GM18502 (cell line): ENCODE data around the gene ADGRE3.
"Not testable (repeated sequence)": the region's sequence is repeated elsewhere in the genome, so short reads cannot be mapped to it uniquely, and the experiment has no call there.

ENCODE experiments used
- ATAC-seq: cut with Tn5 transposase; IDR thresholded peaks from one replicate; pipeline ENCODE4 v1.9.1; 2021; ENCODE audit warnings: mild to moderate bottlenecking; ENCODE audit not compliant: unreplicated experiment, poor library complexity

ADGRE3 gene

DNA sequence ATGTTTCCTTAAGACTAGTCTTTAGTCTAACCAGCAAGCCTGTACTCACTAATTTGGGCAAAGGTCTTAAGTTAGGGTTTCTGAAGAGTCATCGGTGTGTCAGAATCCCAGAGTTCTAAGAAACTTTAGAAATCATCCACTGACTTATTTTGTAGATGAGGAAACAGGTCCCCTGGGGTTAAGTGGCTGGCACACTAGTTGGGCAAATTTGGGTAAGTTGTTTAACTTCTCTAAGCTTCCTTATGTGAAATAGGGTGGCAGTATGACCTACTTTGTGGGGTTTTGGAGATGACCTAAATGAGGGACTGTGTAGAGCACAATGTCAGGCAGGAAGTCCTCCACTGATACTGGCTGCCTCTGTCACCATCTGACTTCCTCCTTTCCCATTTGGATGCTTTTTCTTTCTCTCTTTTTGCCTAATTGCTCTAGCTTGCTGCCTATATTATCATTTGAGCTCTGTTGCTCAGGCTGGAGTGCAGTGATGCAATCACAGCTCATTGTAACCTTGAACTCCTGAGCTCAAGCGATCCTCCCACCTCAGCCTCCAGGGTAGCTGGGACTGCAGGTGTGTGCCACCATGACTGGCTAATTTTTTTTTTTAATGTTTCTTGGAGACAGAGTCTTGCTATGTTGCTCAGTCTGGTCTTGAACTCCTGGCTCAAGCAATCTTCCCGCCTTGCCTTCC is 2.3 kb downstream of the ADGRE3 start:
- ATAC-seq = no peak

DNA sequence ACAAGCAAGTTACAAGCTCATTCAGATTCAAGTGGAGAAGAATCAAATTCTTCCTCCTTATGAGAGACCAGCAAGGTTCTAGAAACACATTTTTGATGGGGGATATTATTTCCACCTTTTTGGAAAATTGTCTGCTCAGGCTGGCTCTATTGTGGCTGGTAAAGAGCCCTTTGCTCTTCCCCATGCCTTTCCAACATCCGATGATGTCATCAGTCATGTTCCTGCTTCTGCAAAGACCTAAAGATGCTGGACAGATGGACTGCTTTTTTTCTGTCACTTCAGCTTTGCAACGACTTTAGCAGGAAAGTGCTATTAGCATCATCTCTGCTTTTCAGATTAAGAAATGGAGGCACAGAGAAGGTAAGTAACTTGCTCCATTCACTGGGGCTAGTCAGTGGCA is 4.2 kb downstream of the ADGRE3 start:
- ATAC-seq = no peak

DNA sequence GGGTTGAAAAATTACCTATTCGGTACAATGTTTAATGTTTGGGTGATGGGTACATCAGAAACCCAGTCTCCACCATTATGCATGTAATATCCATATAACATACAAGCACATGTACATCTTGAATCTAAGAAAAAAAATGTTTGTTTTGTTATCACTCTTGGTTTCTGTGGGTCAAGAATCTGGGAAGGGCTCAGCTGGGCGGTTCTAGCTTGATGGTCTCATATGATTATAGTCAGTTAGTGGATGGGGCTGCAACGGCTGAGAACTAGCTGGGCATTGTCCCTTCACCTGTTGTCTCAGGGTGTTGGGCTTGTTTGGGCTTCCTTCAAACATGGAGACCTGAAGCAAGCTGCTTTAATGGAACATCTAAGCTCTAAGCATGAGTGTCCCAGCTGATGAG is 4.7 kb downstream of the ADGRE3 start:
- no peak for ATAC-seq

GRCh38 chr19:14661372-14661924 is 13.2 kb downstream of the ADGRE3 start:
- ATAC-seq = no peak

DNA sequence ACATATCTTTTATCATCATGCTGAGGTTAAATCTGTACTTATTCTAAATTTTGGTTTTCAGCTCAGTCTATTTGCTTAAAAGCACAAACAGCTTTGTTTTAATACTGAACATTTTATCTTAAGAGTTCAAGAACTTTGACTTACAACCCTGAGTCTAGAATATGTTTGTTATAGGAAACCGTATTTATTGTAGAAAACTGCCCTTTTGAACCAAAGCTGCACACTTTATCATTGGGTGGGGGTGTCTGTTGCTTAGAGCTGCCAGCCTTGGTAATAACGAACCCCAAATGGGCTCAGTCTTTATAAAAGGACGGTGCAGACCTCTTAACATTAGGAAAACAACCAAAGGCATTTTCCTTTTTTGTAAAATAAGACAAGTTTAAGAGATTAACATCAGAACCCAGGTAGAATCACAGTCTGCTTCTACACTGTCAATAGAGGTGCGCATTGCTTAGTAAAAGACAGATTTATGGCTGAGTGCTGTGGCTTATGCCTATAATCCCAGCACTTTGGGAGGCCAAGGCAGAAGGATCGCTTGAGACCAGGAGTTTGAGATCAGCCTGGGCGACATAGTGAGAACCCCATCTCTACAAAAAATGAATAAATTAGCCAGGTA is 14.7 kb downstream of the ADGRE3 start:
- ATAC-seq = no peak

DNA sequence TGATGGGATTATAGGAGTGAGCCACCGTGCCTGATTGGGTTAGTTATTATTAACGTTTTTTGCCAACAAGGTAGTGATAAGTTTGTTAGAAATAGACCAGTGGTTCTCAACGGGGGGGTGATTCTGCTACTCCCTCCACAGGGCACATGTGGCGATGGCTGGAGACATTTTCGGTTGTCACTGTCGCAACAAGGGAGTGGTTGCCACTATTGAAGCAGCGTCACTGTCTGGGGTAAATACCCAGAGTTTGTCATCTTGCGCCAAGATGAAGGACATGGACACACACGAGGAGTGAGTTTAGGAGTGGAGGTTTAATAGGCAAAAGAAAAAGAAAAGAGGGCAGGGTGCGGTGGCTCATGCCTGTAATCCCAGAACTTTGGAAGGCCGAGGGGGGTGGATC is 18.9 kb downstream of the ADGRE3 start:
- ATAC-seq = no peak

- no peak for ATAC-seq
Observed at GRCh38 chr19:14654786-14655560, 19.7 kb downstream of the ADGRE3 start.

- no peak for ATAC-seq
Observed at GRCh38 chr19:14650161-14650560, 24.5 kb downstream of the ADGRE3 start.

DNA sequence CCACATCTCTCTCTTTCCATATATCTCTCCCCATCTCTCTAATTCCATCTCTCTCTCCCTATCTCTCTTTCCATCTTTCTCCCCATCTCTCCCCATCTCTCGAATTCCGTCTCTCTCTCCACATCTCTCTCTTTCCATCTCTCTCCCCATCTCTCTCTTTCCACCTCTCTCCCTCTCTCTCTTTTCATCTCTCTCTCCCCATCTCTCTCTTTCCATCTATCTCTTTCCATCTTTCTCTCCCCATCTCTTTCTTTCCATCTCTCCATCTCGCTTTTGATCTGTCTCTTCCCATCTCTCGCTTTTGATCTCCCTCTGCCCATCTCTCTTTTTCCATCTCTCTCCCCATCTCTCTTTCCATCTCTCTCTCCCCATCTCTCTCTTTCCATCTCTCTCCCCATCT is 25.6 kb downstream of the ADGRE3 start:
- no peak for ATAC-seq

- no peak for ATAC-seq
Observed at GRCh38 chr19:14648506-14648905, 26.1 kb downstream of the ADGRE3 start.

GRCh38 chr19:14639536-14640277 is 34.9 kb downstream of the ADGRE3 start:
- ATAC-seq = no peak

DNA sequence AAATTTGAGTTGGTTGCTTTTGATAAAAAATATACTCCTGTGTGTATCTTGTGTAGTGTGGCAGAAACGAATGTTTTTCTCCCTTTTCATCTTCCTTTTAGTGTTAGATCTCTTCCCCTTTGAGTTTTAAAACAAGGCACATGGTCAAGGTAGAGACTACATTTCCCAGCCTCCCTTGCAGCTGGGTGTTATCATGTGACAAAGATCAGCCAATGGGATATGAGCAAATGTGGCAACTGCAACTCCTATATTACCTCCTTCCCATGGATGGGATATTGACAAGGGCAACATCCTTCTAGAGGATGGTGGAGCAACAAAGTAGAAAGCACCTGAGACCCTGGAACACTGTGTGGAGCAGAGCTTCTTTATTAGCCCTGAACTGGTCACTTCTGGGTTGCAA is 42.4 kb downstream of the ADGRE3 start:
- ATAC-seq = no peak

- no peak for ATAC-seq
Observed at GRCh38 chr19:14629557-14629956, 45.1 kb downstream of the ADGRE3 start.

- not testable (repeated sequence) for ATAC-seq
Observed at GRCh38 chr19:14624491-14624890, 50.2 kb downstream of the ADGRE3 start.

- ATAC-seq = no peak
Observed at GRCh38 chr19:14619404-14619803, 55.2 kb downstream of the ADGRE3 start.

GRCh38 chr19:14616407-14616806 is 58.2 kb downstream of the ADGRE3 start:
- no peak for ATAC-seq

DNA sequence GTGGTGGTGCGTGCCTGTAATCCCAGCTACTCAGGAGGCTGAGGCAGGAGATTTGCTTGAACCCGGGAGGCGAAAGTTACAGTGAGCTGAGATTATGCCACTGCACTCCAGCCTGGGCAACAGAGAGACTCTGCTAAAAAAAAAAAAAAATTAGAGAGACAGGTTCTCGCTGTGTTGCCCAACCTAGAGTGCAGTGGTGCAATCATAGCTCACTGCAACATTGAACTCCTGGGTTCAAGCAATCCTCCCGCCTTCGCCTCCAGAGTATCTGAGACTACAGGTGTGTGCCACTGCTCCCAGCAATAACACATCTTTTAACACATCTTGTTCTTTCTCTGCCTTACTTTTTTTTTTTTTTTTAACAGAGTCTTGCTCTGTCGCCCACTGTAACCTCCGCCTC is 59.0 kb downstream of the ADGRE3 start:
- ATAC-seq = no peak

DNA sequence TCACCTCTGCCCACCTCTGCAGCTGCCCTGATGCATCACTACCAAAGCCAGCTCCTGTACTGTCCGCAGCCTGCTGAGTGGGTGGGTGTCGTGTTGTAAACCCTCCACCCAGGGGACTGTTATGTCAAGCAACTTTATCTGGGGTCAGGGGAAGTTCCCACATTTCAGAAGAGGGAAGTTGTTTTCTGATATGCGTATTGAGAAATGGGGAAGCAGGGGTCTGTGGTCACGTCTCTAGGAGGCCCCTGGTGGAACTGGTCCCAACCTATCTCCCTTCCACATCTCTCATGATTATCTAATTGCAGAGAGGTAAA is 60.6 kb downstream of the ADGRE3 start:
- ATAC-seq = no peak

GRCh38 chr19:14613399-14614098 is 61.1 kb downstream of the ADGRE3 start:
- not testable (repeated sequence) for ATAC-seq

- no peak for ATAC-seq
Observed at GRCh38 chr19:14612657-14613056, 62.0 kb downstream of the ADGRE3 start.
